ENCODE data around the gene MAOA.

Gene MAOA

DNA sequence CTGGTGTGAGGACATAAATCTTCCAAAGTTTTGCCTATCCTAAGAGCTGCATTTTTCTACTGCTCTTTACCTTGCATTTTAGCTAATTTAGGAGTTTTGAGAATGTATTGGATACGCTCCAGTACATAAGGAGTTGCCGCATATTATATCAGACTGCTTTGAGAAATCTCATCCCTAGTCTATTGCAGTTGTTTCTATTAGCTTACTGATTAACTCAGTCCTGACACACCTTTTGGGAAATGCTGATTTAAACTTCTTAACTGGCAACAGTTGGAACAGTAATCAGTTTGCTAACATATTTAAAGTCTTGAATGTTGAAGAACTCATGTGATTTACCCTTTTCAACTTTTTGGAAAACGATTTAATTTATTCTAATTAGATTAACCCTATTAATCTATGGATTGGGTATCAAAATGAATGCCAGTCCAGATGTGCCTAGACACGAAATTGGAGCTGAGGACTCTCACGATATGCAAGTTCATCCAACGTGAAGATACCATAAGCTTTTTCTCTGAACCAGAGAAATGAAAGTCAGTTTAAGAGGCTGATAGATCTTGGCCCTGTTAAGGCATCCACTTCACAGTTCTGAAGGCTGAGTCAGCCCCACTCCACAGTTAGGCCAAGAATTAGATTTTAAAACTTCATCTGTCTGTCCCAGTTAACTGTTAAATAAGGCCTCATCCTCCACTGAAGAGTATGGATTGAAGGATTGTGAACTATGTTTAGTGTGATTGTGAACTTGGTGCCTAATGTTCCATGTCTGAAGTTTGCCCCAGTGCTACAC is 90.0 kb downstream of the MAOA start:
- TF ChIP-seq, protein P1, sequence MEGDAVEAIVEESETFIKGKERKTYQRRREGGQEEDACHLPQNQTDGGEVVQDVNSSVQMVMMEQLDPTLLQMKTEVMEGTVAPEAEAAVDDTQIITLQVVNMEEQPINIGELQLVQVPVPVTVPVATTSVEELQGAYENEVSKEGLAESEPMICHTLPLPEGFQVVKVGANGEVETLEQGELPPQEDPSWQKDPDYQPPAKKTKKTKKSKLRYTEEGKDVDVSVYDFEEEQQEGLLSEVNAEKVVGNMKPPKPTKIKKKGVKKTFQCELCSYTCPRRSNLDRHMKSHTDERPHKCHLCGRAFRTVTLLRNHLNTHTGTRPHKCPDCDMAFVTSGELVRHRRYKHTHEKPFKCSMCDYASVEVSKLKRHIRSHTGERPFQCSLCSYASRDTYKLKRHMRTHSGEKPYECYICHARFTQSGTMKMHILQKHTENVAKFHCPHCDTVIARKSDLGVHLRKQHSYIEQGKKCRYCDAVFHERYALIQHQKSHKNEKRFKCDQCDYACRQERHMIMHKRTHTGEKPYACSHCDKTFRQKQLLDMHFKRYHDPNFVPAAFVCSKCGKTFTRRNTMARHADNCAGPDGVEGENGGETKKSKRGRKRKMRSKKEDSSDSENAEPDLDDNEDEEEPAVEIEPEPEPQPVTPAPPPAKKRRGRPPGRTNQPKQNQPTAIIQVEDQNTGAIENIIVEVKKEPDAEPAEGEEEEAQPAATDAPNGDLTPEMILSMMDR (conservative IDR thresholded peaks at IDR 0.05) = no peak
- H3K27ac ChIP-seq = peak overlapping the region; percentile 27

DNA sequence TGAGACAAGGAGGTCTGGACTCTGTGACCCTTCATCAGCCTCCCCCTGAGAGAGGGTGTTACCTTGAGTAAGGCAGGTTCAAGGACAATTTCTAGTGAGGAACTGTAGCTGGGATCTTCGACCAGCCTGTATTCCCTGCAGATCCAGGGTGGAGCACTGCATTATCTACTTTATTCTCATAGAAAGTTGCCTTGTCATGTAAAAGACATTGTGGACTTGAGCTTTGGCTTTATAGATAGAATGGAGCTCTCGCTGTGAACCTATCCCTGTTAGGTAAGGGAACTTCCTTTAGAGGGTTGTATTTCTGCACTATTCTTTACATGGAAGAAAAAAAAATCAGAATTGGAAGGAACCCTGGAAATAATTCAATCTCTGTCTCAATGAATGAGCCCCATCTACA is 91.4 kb downstream of the MAOA start:
- TF ChIP-seq, protein P1 (conservative IDR thresholded peaks at IDR 0.05) = no peak
- no peak overlapping the region for H3K27ac ChIP-seq

DNA sequence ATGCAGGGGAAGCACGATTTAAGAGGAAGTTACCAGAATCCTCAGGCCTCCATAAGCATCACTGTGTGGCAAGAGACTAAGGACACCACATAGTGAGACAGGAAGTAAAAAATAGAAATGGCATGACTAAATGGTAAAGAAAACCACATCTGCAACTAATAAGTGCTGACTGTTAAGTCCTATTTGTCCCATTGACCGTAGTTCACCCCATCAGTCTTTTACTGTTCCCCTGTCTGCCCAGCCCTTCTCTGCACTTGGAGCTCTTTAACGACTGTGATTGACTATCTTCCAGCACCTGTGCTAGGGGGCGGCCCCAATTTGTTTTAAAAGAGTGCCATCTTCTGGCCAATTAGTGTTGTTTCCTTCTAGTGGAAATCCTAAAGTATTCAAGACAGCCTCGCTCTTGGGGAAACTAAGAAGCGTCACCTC is 94.2 kb downstream of the MAOA start:
- TF ChIP-seq, protein P1 (conservative IDR thresholded peaks at IDR 0.05) = peak; percentile 63
- H3K27ac ChIP-seq = no peak overlapping the region

DNA sequence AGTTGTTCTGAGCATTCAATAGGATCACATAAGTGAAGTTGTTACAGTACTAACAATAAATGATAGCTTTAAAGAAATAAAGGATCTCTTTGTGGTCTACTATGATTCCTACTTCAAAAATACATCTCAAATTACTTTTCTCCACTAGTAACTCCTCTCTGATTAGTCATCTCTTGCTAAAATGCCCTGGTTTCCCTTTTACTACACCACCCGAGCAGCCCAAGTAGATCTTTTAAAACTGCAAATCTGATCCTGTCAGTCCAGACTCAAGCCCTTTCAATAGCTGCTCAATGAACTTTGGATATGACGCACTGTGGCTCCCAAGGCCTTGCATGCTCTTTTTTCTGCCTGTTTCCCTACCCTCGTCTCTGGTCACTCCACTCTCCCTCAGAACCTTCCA is 97.5 kb downstream of the MAOA start:
- no peak overlapping the region for H3K27ac ChIP-seq
- TF ChIP-seq, protein P1 (conservative IDR thresholded peaks at IDR 0.05) = no peak

DNA sequence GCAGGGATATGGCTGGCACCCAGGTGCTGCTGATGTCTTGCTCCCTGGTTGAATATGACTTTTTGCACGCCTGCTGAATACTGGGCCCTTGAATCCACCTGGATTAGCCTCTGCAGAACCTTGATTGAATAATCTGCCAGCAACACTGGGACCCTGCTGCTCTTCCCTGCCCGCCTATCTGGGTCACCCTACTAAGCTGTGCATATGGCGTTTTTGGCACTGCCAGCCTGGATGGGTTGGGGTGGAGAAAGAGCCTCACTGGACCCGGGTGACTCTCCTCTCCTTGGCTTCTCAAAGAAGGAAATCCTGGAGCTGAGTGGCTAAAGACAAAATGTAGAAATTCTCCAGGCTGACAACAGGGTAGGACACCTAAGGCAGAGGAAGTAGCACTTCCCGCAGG is 100.0 kb downstream of the MAOA start:
- no peak overlapping the region for H3K27ac ChIP-seq

DNA sequence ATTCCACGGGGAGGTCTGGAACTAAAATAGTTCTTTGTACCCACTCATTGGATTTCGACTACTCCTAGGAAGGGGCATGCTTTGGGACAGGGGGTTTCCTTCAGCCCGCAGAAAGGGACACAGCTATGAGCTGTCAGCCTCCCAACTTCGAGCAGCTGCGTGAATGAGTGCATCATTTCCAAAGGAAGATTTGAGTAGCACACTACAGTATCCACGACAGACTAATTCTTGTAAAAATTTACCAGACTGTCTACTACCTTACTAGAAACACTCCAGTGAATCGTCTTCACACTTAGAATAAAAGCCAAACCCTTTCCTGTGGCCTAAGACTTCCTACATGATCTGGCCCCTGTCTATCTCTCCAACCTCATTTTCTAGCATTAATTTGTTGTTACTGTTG is 101.9 kb downstream of the MAOA start:
- no peak overlapping the region for H3K27ac ChIP-seq
- TF ChIP-seq, protein P1 (conservative IDR thresholded peaks at IDR 0.05) = no peak

More for the DNA sequence above, 100.0 kb downstream of the MAOA start:
- TF ChIP-seq, protein P1 (conservative IDR thresholded peaks at IDR 0.05) = no peak

DNA sequence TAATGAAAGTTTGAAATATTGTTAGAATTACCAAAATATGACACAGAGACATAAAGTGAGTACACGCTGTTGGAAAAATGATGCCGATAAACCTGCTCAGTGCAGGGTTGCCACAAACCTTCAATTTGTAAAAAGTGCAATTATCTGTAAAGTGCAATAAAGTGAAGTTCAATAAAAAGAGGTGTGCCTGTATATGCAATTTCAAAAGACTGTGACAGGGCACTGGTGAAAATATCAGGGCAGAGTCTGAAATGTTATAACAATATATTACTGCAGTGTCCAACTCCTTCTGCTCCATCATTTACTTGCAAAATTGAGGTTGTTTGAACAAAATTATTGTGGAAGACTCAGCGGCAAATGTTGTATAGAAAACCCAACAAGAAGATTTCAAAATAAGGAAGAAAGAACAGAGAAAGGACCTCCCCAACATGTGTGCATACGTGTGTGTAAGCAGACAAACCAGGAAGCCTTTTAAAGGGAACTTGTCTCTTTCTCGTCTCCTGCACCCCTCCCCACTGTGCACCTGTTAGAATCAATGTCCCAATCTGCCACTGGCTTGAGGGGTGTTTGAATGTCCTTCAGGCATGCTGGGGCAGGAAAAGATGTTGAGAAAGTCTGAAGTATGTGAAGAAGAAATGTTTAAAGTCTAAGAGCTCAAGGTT is 130.0 kb downstream of the MAOA start:
- no peak overlapping the region for H3K27ac ChIP-seq
- TF ChIP-seq, protein P1 (conservative IDR thresholded peaks at IDR 0.05) = no peak

All from VCaP (cell line).